ENCODE measurements around the gene DPM3.

Gene DPM3

DNA sequence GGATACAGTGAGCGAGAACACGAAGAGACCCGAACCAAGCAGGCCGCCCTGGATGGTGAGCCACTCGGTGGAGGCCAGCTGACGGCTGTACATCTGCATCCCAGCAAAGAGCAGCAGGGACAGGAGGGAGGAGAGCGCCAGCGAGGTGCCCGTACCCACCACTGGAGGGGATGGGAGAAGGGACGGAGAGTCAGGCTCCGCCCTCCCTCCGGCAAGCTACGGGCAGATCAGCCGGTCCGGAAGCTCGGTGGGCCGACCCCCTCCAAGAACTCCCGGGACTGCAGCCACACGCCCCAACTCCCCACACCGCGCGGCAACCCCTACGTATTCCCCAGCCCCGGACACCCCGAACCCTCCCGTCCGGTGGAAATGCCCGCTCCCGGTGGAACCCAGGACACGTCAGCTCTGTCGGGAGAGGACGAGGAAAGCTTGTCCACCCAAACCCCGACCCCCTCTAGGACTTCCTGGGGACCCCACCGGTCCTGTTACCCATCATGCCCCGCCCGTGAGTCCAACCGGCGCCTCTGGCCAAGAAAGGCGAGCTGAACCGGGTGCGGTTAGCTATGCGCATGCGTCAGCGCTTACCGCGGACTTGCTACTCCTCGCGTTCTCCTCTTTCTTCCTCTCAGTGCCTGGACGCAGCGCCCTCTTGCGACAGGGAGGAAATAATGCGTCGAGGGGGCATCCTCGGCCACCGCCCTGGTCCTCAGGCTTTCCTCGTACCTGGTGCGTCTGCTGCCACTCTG is 32.6 kb upstream of the DPM3 start, which contains the start of gene KRTCAP2 (continued):
- TF ChIP-seq, protein P1, sequence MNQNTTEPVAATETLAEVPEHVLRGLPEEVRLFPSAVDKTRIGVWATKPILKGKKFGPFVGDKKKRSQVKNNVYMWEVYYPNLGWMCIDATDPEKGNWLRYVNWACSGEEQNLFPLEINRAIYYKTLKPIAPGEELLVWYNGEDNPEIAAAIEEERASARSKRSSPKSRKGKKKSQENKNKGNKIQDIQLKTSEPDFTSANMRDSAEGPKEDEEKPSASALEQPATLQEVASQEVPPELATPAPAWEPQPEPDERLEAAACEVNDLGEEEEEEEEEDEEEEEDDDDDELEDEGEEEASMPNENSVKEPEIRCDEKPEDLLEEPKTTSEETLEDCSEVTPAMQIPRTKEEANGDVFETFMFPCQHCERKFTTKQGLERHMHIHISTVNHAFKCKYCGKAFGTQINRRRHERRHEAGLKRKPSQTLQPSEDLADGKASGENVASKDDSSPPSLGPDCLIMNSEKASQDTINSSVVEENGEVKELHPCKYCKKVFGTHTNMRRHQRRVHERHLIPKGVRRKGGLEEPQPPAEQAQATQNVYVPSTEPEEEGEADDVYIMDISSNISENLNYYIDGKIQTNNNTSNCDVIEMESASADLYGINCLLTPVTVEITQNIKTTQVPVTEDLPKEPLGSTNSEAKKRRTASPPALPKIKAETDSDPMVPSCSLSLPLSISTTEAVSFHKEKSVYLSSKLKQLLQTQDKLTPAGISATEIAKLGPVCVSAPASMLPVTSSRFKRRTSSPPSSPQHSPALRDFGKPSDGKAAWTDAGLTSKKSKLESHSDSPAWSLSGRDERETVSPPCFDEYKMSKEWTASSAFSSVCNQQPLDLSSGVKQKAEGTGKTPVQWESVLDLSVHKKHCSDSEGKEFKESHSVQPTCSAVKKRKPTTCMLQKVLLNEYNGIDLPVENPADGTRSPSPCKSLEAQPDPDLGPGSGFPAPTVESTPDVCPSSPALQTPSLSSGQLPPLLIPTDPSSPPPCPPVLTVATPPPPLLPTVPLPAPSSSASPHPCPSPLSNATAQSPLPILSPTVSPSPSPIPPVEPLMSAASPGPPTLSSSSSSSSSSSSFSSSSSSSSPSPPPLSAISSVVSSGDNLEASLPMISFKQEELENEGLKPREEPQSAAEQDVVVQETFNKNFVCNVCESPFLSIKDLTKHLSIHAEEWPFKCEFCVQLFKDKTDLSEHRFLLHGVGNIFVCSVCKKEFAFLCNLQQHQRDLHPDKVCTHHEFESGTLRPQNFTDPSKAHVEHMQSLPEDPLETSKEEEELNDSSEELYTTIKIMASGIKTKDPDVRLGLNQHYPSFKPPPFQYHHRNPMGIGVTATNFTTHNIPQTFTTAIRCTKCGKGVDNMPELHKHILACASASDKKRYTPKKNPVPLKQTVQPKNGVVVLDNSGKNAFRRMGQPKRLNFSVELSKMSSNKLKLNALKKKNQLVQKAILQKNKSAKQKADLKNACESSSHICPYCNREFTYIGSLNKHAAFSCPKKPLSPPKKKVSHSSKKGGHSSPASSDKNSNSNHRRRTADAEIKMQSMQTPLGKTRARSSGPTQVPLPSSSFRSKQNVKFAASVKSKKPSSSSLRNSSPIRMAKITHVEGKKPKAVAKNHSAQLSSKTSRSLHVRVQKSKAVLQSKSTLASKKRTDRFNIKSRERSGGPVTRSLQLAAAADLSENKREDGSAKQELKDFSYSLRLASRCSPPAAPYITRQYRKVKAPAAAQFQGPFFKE (tag by site-specific recombination; IDR thresholded peaks at IDR 0.05; ENCODE audit: borderline replicate concordance): no peak
- TF ChIP-seq, protein P2, sequence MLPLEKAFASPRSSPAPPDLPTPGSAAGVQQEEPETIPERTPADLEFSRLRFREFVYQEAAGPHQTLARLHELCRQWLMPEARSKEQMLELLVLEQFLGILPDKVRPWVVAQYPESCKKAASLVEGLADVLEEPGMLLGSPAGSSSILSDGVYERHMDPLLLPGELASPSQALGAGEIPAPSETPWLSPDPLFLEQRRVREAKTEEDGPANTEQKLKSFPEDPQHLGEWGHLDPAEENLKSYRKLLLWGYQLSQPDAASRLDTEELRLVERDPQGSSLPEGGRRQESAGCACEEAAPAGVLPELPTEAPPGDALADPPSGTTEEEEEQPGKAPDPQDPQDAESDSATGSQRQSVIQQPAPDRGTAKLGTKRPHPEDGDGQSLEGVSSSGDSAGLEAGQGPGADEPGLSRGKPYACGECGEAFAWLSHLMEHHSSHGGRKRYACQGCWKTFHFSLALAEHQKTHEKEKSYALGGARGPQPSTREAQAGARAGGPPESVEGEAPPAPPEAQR (tag by site-specific recombination; IDR thresholded peaks at IDR 0.05): no peak
- TF ChIP-seq ZNF350 (tag by site-specific recombination; IDR thresholded peaks at IDR 0.05) (no peak), ZNF514 (tag by site-specific recombination; IDR thresholded peaks at IDR 0.05) (no peak), OVOL3 (tag by site-specific recombination; IDR thresholded peaks at IDR 0.05) (no peak), ZNF843 (tag by site-specific recombination; IDR thresholded peaks at IDR 0.05) (0 out of 2 replicates have a peak, but pooled peaks have one; percentile 9), ZIC2 (tag by site-specific recombination; IDR thresholded peaks at IDR 0.05) (no peak), ZBTB21 (tag by site-specific recombination; IDR thresholded peaks at IDR 0.05) (no peak), ZNF274 (IDR thresholded peaks at IDR 0.05; ENCODE audit: low read length) (no peak), ZNF274 (tag by site-specific recombination; IDR thresholded peaks at IDR 0.05; ENCODE audit: borderline replicate concordance) (no peak), ZNF521 (tag by site-specific recombination; IDR thresholded peaks at IDR 0.05) (no peak), ZXDB (tag by site-specific recombination; IDR thresholded peaks at IDR 0.05) (peak; percentile 86), SETDB1 (IDR thresholded peaks at IDR 0.05; ENCODE audit: insufficient read length, low read length) (peak; percentile 17), KLF16 (tag by site-specific recombination; IDR thresholded peaks at IDR 0.05) (peak; percentile 51; the same call in 1 of the 2 replicates), ZNF138 (tag by site-specific recombination; IDR thresholded peaks at IDR 0.05; ENCODE audit: borderline replicate concordance) (no peak)
- TF ChIP-seq, protein P3, sequence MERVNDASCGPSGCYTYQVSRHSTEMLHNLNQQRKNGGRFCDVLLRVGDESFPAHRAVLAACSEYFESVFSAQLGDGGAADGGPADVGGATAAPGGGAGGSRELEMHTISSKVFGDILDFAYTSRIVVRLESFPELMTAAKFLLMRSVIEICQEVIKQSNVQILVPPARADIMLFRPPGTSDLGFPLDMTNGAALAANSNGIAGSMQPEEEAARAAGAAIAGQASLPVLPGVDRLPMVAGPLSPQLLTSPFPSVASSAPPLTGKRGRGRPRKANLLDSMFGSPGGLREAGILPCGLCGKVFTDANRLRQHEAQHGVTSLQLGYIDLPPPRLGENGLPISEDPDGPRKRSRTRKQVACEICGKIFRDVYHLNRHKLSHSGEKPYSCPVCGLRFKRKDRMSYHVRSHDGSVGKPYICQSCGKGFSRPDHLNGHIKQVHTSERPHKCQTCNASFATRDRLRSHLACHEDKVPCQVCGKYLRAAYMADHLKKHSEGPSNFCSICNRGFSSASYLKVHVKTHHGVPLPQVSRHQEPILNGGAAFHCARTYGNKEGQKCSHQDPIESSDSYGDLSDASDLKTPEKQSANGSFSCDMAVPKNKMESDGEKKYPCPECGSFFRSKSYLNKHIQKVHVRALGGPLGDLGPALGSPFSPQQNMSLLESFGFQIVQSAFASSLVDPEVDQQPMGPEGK (tag by site-specific recombination; IDR thresholded peaks at IDR 0.05): 0 out of 2 replicates have a peak, but pooled peaks have one; percentile 41
- TF ChIP-seq, protein P4, sequence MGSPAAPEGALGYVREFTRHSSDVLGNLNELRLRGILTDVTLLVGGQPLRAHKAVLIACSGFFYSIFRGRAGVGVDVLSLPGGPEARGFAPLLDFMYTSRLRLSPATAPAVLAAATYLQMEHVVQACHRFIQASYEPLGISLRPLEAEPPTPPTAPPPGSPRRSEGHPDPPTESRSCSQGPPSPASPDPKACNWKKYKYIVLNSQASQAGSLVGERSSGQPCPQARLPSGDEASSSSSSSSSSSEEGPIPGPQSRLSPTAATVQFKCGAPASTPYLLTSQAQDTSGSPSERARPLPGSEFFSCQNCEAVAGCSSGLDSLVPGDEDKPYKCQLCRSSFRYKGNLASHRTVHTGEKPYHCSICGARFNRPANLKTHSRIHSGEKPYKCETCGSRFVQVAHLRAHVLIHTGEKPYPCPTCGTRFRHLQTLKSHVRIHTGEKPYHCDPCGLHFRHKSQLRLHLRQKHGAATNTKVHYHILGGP (tag by site-specific recombination; IDR thresholded peaks at IDR 0.05): no peak
- TF ChIP-seq, protein P5, sequence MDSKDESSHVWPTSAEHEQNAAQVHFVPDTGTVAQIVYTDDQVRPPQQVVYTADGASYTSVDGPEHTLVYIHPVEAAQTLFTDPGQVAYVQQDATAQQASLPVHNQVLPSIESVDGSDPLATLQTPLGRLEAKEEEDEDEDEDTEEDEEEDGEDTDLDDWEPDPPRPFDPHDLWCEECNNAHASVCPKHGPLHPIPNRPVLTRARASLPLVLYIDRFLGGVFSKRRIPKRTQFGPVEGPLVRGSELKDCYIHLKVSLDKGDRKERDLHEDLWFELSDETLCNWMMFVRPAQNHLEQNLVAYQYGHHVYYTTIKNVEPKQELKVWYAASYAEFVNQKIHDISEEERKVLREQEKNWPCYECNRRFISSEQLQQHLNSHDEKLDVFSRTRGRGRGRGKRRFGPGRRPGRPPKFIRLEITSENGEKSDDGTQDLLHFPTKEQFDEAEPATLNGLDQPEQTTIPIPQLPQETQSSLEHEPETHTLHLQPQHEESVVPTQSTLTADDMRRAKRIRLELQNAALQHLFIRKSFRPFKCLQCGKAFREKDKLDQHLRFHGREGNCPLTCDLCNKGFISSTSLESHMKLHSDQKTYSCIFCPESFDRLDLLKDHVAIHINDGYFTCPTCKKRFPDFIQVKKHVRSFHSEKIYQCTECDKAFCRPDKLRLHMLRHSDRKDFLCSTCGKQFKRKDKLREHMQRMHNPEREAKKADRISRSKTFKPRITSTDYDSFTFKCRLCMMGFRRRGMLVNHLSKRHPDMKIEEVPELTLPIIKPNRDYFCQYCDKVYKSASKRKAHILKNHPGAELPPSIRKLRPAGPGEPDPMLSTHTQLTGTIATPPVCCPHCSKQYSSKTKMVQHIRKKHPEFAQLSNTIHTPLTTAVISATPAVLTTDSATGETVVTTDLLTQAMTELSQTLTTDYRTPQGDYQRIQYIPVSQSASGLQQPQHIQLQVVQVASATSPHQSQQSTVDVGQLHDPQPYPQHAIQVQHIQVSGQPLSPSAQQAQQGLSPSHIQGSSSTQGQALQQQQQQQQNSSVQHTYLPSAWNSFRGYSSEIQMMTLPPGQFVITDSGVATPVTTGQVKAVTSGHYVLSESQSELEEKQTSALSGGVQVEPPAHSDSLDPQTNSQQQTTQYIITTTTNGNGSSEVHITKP (tag by site-specific recombination; IDR thresholded peaks at IDR 0.05): peak; percentile 69
- TF ChIP-seq, protein P6, sequence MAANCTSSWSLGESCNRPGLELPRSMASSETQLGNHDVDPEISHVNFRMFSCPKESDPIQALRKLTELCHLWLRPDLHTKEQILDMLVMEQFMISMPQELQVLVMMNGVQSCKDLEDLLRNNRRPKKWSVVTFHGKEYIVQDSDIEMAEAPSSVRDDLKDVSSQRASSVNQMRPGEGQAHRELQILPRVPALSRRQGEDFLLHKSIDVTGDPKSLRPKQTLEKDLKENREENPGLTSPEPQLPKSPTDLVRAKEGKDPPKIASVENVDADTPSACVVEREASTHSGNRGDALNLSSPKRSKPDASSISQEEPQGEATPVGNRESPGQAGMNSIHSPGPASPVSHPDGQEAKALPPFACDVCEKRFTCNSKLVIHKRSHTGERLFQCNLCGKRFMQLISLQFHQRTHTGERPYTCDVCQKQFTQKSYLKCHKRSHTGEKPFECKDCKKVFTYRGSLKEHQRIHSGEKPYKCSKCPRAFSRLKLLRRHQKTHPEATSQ (tag by site-specific recombination; IDR thresholded peaks at IDR 0.05): no peak; the same call in 1 of the 2 replicates
- TF ChIP-seq, protein P7, sequence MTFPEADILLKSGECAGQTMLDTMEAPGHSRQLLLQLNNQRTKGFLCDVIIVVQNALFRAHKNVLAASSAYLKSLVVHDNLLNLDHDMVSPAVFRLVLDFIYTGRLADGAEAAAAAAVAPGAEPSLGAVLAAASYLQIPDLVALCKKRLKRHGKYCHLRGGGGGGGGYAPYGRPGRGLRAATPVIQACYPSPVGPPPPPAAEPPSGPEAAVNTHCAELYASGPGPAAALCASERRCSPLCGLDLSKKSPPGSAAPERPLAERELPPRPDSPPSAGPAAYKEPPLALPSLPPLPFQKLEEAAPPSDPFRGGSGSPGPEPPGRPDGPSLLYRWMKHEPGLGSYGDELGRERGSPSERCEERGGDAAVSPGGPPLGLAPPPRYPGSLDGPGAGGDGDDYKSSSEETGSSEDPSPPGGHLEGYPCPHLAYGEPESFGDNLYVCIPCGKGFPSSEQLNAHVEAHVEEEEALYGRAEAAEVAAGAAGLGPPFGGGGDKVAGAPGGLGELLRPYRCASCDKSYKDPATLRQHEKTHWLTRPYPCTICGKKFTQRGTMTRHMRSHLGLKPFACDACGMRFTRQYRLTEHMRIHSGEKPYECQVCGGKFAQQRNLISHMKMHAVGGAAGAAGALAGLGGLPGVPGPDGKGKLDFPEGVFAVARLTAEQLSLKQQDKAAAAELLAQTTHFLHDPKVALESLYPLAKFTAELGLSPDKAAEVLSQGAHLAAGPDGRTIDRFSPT (tag by site-specific recombination; IDR thresholded peaks at IDR 0.05): peak; percentile 69
